Heart left ventricle (tissue), 16 donors: ENCODE measurements around the gene USP22. TPM values are rescaled to one million over a fixed set of nuclear protein-coding genes. Genes with fewer than 3 reads are reported as not detected.
A peak's percentile ranks its signal among the peaks of the same experiment; 100 is the strongest.

Experiments
- ATAC-seq, 4 donors: fragments of 200-7000 bp; cut with Tn5 transposase; one replicate each; pipeline ENCODE4 v1.9.1; 2020 to 2022; ENCODE audit warnings: moderate library complexity in 4 of 4, mild to moderate bottlenecking in 3 of 4, moderate number of reproducible peaks in 1 of 4
- DNase-seq, 5 donors: peaks; one replicate each; pipeline ENCODE4 v3.0.0-alpha.2; 2020
- H3K27ac ChIP-seq, 12 donors: fragments of 200-600 bp; sonication (generic) in 4 of 12; one replicate each; pipeline versions ENCODE4 v1.5.0 to v1.8.0; 2016 to 2022; ENCODE audit warnings: mild to moderate bottlenecking in 2 of 12
- H3K27me3 ChIP-seq, 9 donors: fragments of 200-600 bp; sonication (generic) in 2 of 9; one replicate each; pipeline versions ENCODE4 v1.5.1 to v1.8.0; 2016 to 2022; ENCODE audit warnings: mild to moderate bottlenecking in 3 of 9
- H3K36me3 ChIP-seq, 9 donors: fragments of 200-600 bp; sonication (generic) in 2 of 9; one replicate each; pipeline versions ENCODE4 v1.5.0 to v1.8.0; 2018 to 2022; ENCODE audit warnings: mild to moderate bottlenecking in 2 of 9
- H3K4me1 ChIP-seq, 12 donors: fragments of 200-600 bp; sonication (generic) in 4 of 12; one replicate each; pipeline versions ENCODE4 v1.5.0 to v1.8.0; 2016 to 2022; ENCODE audit warnings: mild to moderate bottlenecking in 3 of 12
- H3K4me3 ChIP-seq, 12 donors: fragments of 200-600 bp; sonication (generic) in 4 of 12; one replicate each; pipeline versions ENCODE4 v1.5.0 to v1.8.0; 2017 to 2022; ENCODE audit warnings: mild to moderate bottlenecking in 9 of 12, moderate library complexity in 4 of 12
- H3K9me3 ChIP-seq, 12 donors: fragments of 200-600 bp; sonication (generic) in 4 of 12; one replicate each; pipeline versions ENCODE4 v1.5.0 to v1.8.0; 2016 to 2022; ENCODE audit warnings: mild to moderate bottlenecking in 1 of 12
- POLR2A ChIP-seq, 2 donors: fragments of 450-650 bp; IDR thresholded peaks; one replicate each; pipeline ENCODE4 v1.6.1; 2017; ENCODE audit warnings: antibody characterized with exemption in 2 of 2, mild to moderate bottlenecking in 2 of 2, moderate library complexity in 2 of 2
- WGBS, 4 donors: extraction: QIAGEN DNeasy Blood & Tissue Kit in 2 of 4; methylation state at CpG; one replicate each; pipeline versions ENCODE4 v1.1.5 to v1.1.7; 2013 to 2018; 5-methylcytosine and 5-hydroxymethylcytosine counted together
- intact Hi-C, 10 donors: fragments of 100-400 bp; cut with DNase I; formaldehyde crosslinking; loops; one replicate each; pipeline versions ENCODE4 v1.11.1 to v1.14.2; 2022
- polyA plus RNA-seq, 2 donors: library from polyadenylated mRNA; stranded (reverse); fragments of 200-250 nt; gene quantifications; one replicate each; pipeline ENCODE4 v1.2.3, GENCODE V29; 2013
- total RNA-seq, 9 donors: library from RNA; depleted of rRNA in 2 of 9; stranded (reverse); fragments of >200 nt in 2 of 9; fragmentation: NEBNext Ultra II Directional in 3 of 9; extraction: Animal tissue kit (Norgen Biotek cat#: 25700) in 3 of 9; gene quantifications; one replicate each; pipeline versions ENCODE4 v1.1.0 to v1.2.4, GENCODE V29; 2016 to 2023
- TF ChIP-seq, protein P1 (sequence below), 12 donors: fragments of 200-600 bp; sonication (generic) in 4 of 12; IDR thresholded peaks; one replicate each; pipeline versions ENCODE4 v1.5.0 to v1.8.0; 2018 to 2022; ENCODE audit warnings: antibody characterized with exemption in 12 of 12, mild to moderate bottlenecking in 5 of 12
- donor health status: ischemic (EF 13 %, LVEDD 7.1; RV severe dilation, severe dysfunction).
- donor health status: healthy with polysubstance abuse.
- donor health status: DM: no; HTN: yes; CAD: no.
- donor health status: DM: no; HTN: no; CAD: no.
- donor health status: ischemic (EF 25% LVEDD 6.9; RV normal size, moderate dysfunction).
- donor health status: ischemic (EF 25% LVEDD 5.7; RV mildly dilated, moderate dysfunction).
- donor health status: healthy.
- donor health status: DM: yes; HTN: yes; CAD: no.
- donor health status: ischemic (EF 35%, LVEDD 5.7; RV mildly dilated, moderate dysfunction).
- donor health status: nonischemic (EF 11% LVEDD 7.7; RV severe dilation, severe dysfunction).
- donor health status: DM: yes; HTN: yes; CAD: no.
- donor health status: PGD.
- donor health status: ischemic (EF 29% LVEDD 5.4; RV normal size, mild dysfunction).
- donor health status: nonischemic (EF 23%, LVEDD 6.1; RV moderate dilation, normal function).

USP22 gene
- total and polyA plus RNA-seq, 11 donors, result 33.7 to 207 (median 169) TPM

DNA sequence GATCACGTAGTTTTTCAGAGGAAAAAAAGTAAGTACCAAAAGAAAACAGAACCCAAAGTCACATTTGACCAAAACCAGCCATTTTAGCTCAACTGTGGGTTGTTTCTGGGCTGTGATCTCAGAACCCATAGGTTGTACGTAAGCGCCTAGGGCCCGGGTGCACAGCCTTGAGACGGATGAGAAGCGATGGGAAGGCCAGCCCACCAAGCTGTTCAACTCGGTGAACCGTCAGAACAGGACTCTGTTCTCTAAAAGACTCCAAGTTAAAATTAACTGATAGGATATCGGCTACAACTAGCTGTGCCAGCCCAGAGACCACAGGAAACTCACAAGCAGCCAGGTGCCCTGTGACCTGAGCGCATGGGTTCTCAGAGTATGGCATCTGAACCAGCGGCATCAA lies 28.3 kb downstream of the USP22 start:
- Histone ChIP-seq H3K27ac (peak overlapping the region in 1 of 12 donors; percentile 3), H3K4me1 (peaks cover 0 to 24% (median 8%) of the 10 kb centered on the region in 12 donors), H3K36me3 (peaks cover 4 to 100% (median 100%) of the 10 kb centered on the region in 9 donors), H3K27me3 (no peaks in the 10 kb centered on the region), H3K4me3 (no peak overlapping the region), H3K9me3 (no peaks in the 10 kb centered on the region)
- intact Hi-C loops, result no loop called here
- WGBS, 4 donors, result 76 to 82% (median 79%) methylated on average over 9 to 11 of the region's 11 CpGs
- no peak for DNase-seq
- no peak for ATAC-seq
- TF ChIP-seq POLR2A (IDR thresholded peaks at IDR 0.05), result no peak
- TF ChIP-seq, protein P1, sequence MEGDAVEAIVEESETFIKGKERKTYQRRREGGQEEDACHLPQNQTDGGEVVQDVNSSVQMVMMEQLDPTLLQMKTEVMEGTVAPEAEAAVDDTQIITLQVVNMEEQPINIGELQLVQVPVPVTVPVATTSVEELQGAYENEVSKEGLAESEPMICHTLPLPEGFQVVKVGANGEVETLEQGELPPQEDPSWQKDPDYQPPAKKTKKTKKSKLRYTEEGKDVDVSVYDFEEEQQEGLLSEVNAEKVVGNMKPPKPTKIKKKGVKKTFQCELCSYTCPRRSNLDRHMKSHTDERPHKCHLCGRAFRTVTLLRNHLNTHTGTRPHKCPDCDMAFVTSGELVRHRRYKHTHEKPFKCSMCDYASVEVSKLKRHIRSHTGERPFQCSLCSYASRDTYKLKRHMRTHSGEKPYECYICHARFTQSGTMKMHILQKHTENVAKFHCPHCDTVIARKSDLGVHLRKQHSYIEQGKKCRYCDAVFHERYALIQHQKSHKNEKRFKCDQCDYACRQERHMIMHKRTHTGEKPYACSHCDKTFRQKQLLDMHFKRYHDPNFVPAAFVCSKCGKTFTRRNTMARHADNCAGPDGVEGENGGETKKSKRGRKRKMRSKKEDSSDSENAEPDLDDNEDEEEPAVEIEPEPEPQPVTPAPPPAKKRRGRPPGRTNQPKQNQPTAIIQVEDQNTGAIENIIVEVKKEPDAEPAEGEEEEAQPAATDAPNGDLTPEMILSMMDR (IDR thresholded peaks at IDR 0.05), result no peak

DNA sequence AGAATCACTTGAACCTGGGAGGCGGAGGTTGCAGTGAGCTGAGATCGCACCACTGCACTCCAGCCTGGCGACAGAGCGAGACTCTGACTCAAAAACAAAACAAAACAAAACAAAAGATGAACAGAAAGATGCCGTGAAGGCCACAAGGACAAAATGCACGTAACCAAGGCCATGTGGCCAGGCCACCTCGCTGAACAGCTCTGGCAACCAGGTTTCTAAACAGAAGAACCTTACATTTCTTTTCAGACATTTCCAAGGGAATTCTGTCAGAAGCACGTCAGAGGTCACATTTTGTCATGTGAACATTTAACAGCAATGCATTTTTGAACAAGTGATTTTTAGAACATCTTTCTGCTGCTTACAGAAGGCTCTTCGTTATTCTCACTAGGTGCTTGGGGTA lies 28.8 kb downstream of the USP22 start:
- no peak overlapping the region for H3K4me3 ChIP-seq
- H3K27ac ChIP-seq, result peak overlapping the region in 1 of 12 donors; percentile 3
- intact Hi-C loops, result no loop called here
- no peaks in the 10 kb centered on the region for H3K27me3 ChIP-seq
- ATAC-seq (no peak), DNase-seq (no peak)
- H3K4me1 ChIP-seq, result peaks cover 0 to 24% (median 8%) of the 10 kb centered on the region in 12 donors
- 78 to 85% (median 82%) methylated on average over 9 of the region's 9 CpGs for WGBS, 4 donors
- no peaks in the 10 kb centered on the region for H3K9me3 ChIP-seq
- TF ChIP-seq, protein P1 (IDR thresholded peaks at IDR 0.05), result no peak
- TF ChIP-seq POLR2A (IDR thresholded peaks at IDR 0.05), result no peak
- peaks cover 4 to 100% (median 100%) of the 10 kb centered on the region in 9 donors for H3K36me3 ChIP-seq

DNA sequence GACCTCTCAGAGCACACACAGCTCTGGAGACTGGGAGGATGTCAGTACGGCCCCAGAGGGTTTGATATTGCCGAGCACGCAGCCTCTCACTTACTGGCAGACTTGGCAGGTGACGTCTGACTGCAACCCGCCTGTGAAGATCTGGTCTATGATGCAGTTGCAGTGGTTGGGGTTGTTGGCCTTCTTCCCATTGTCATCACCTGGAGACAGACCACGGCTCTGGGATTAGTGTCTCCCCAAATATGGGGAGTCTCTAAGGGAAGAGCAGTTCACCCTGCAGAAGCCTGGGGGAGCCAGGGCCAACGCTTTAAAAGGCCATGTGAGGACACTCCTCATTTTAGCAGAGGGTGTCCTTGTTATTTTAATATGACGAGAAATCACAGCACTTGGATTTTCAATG lies 30.1 kb downstream of the USP22 start:
- Histone ChIP-seq H3K27me3 (no peaks in the 10 kb centered on the region), H3K4me1 (peaks cover 0 to 24% (median 8%) of the 10 kb centered on the region in 12 donors), H3K27ac (no peak overlapping the region), H3K4me3 (no peak overlapping the region), H3K9me3 (no peaks in the 10 kb centered on the region), H3K36me3 (peaks cover under 1 to 100% (median 100%) of the 10 kb centered on the region in 9 donors)
- ATAC-seq, result peak in 3 of 4 donors; percentile 45 to 58 (median 58)
- TF ChIP-seq, protein P1 (IDR thresholded peaks at IDR 0.05), result peak in 5 of 12 donors; percentile 11 to 35 (median 17)
- TF ChIP-seq POLR2A (IDR thresholded peaks at IDR 0.05), result no peak
- intact Hi-C loops, result no loop called here
- no peak for DNase-seq
- 31 to 48% (median 46%) methylated on average over 8 of the region's 8 CpGs for WGBS, 4 donors

DNA sequence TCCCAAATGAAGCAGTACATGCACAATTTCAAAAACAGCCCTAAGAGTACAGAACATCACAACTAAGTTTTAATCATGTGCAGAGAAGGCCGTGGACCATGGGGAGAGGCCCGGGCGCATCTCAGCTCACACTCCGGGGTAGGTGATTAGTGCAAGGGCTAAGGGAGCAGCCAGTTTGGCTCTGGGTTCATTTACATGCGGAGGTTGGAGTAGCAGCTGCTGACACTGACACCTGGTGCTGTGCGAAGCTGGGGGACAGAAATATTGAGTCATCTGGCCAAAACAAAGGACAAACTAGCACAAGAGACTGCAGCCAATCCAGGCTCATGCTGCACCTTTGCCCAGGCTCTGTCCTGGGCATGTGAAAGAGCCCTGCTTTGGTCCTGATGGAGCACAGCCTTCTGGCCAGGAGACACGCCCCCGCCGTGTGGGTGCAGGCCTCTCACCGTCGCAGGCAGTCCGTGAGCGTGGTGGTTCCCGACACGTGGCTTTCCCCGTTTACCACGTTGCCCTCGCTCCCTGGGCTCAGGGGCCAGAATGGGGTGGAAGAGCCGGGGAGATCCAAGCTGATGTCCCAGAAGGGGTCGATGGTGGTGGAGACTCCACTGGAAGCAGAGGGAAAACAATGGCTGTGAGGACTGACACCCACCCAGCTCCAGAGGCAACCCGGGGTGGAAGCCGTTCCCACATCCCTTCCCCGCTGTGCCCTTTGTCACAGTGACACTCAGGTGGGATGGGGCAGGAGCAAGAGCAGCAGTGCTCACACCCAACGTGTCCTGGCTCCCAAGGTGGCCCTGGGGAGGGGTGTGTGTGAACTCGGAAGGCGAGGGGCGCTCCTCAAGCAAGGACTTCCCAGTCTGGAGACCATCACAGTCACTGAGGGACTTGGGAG lies 31.9 kb downstream of the USP22 start:
- no peaks in the 10 kb centered on the region for H3K9me3 ChIP-seq
- H3K36me3 ChIP-seq, result peaks cover 0 to 100% (median 100%) of the 10 kb centered on the region in 9 donors
- peak in 3 of 4 donors; percentile 8 to 21 (median 10) for ATAC-seq
- TF ChIP-seq, protein P1 (IDR thresholded peaks at IDR 0.05), result no peak
- no peak for TF ChIP-seq POLR2A (IDR thresholded peaks at IDR 0.05)
- 78 to 86% (median 80%) methylated on average over 22 to 27 of the region's 27 CpGs for WGBS, 4 donors
- peaks cover 0 to 35% (median 11%) of the 10 kb centered on the region in 12 donors for H3K4me1 ChIP-seq
- intact Hi-C loops, result no loop called here
- H3K4me3 ChIP-seq, result no peak overlapping the region
- no peaks in the 10 kb centered on the region for H3K27me3 ChIP-seq
- no peak for DNase-seq
- no peak overlapping the region for H3K27ac ChIP-seq
